Measurements from ENCODE around the gene CRIP1.

CRIP1 gene

DNA sequence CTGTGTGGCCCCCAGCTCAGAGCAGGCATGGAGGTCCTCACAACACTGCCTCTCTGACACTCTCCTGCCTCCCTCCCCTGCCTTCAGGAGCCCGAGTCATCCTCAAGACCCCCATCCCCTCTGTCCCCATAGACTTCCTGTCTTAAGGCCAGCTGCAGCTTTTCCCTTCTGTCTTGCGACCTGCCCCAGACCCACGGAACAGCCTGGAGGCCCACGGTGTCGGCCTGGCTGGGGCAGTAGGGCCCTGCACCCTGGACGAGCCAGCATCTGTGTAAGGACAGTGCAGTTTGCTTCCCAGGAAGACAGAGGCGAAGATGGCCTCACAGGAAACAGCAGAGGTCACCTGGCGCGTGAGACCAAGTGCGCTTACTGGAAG lies 14.0 kb downstream of the CRIP1 start:
- Histone ChIP-seq H3K27me3 (ENCODE audit: insufficient read depth, low read length, poor library complexity, severe bottlenecking) (no peaks in the 10 kb centered on the region), H3F3A (ENCODE audit: low read depth) (no peaks in the 10 kb centered on the region), H3K4me3 (ENCODE audit: low read length, poor library complexity, severe bottlenecking) (no peak overlapping the region), H3K9me3 (ENCODE audit: insufficient read depth, low read depth, low read length) (no peaks in the 10 kb centered on the region), H3K4me2 (ENCODE audit: low read depth, low read length, poor library complexity, severe bottlenecking) (no peak overlapping the region), H3K79me2 (ENCODE audit: insufficient read depth, low read length) (no peaks in the 10 kb centered on the region), H2AFZ (ENCODE audit: low read length) (no peak overlapping the region), H3K36me3 (ENCODE audit: insufficient read depth, low read length) (no peaks in the 10 kb centered on the region), H3K9me2 (replicated peaks; ENCODE audit: low read depth, low read length) (no peaks in the 10 kb centered on the region), H4K20me1 (ENCODE audit: insufficient read depth, low read length, poor library complexity, severe bottlenecking) (no peaks in the 10 kb centered on the region), H3K9ac (ENCODE audit: low read depth, low read length, poor library complexity, severe bottlenecking) (no peak overlapping the region), H3K4me1 (ENCODE audit: insufficient read depth, low read length, poor library complexity, severe bottlenecking) (no peaks in the 10 kb centered on the region)
- TF ChIP-seq EZH2phosphoT487 (IDR thresholded peaks at IDR 0.05; ENCODE audit: borderline replicate concordance) (no peak), CTCF (conservative IDR thresholded peaks at IDR 0.05; ENCODE audit: low read length) (no peak)

DNA sequence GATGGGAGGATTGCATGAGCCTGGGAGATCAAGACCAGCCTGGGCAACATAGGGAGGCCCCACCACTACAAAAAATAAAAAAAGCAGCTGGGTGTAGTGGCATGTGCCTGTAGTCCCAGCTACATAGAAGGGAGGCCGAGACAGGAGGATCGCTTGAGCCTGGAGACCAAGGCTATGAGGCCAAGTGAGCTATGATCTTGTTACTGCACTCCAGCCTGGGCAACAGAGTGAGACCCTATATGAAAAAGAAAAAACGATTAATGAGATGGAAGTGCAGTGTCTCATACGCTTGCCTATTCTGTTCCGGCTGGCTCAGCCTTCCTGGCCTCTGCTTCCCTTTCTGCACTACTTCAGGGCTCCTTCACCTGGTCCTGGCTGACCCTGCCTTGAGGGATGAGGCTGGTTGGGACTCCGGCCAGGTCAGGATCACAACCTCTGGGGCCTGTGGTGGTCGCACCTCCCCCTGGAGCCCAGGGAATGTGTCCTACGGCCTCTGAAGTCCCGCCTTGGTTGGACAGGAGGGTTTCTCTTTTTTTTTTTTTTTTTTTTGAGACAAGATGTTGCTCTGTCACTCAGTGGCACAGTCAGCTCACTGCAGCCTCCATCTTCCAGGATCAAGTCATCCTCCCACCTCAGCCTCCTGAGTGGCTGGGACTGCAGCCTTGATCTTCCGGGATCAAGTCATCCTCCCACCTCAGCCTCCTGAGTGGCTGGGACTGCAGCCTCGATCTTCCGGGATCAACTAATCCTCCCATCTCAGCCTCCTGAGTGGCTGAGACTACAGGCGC lies 15.0 kb downstream of the CRIP1 start:
- Histone ChIP-seq H3K4me1 (ENCODE audit: insufficient read depth, low read length, poor library complexity, severe bottlenecking) (no peaks in the 10 kb centered on the region), H3K9me3 (ENCODE audit: insufficient read depth, low read depth, low read length) (no peaks in the 10 kb centered on the region), H3K79me2 (ENCODE audit: insufficient read depth, low read length) (no peaks in the 10 kb centered on the region), H3K9ac (ENCODE audit: low read depth, low read length, poor library complexity, severe bottlenecking) (no peak overlapping the region), H2AFZ (ENCODE audit: low read length) (no peak overlapping the region), H3K27me3 (ENCODE audit: insufficient read depth, low read length, poor library complexity, severe bottlenecking) (no peaks in the 10 kb centered on the region), H3K36me3 (ENCODE audit: insufficient read depth, low read length) (no peaks in the 10 kb centered on the region), H3K9me2 (replicated peaks; ENCODE audit: low read depth, low read length) (no peaks in the 10 kb centered on the region), H4K20me1 (ENCODE audit: insufficient read depth, low read length, poor library complexity, severe bottlenecking) (no peaks in the 10 kb centered on the region), H3F3A (ENCODE audit: low read depth) (no peaks in the 10 kb centered on the region), H3K4me2 (ENCODE audit: low read depth, low read length, poor library complexity, severe bottlenecking) (no peak overlapping the region), H3K4me3 (ENCODE audit: low read length, poor library complexity, severe bottlenecking) (no peak overlapping the region)
- TF ChIP-seq CTCF (conservative IDR thresholded peaks at IDR 0.05; ENCODE audit: low read length) (no peak), EZH2phosphoT487 (IDR thresholded peaks at IDR 0.05; ENCODE audit: borderline replicate concordance) (no peak)

GRCh38 chr14:105502446-105503295 lies 16.0 kb downstream of the CRIP1 start:
- no peak overlapping the region for H3K4me2 ChIP-seq (ENCODE audit: low read depth, low read length, poor library complexity, severe bottlenecking)
- peaks cover 5% of the 10 kb centered on the region for H3K4me1 ChIP-seq (ENCODE audit: insufficient read depth, low read length, poor library complexity, severe bottlenecking)
- H3K9me2 ChIP-seq (replicated peaks; ENCODE audit: low read depth, low read length): no peaks in the 10 kb centered on the region
- H3K9me3 ChIP-seq (ENCODE audit: insufficient read depth, low read depth, low read length): no peaks in the 10 kb centered on the region
- no peaks in the 10 kb centered on the region for H3K36me3 ChIP-seq (ENCODE audit: insufficient read depth, low read length)
- no peaks in the 10 kb centered on the region for H3F3A ChIP-seq (ENCODE audit: low read depth)
- H3K27me3 ChIP-seq (ENCODE audit: insufficient read depth, low read length, poor library complexity, severe bottlenecking): no peaks in the 10 kb centered on the region
- no peak overlapping the region for H3K9ac ChIP-seq (ENCODE audit: low read depth, low read length, poor library complexity, severe bottlenecking)
- no peak overlapping the region for H2AFZ ChIP-seq (ENCODE audit: low read length)
- H4K20me1 ChIP-seq (ENCODE audit: insufficient read depth, low read length, poor library complexity, severe bottlenecking): no peaks in the 10 kb centered on the region
- H3K79me2 ChIP-seq (ENCODE audit: insufficient read depth, low read length): no peaks in the 10 kb centered on the region
- TF ChIP-seq CTCF (conservative IDR thresholded peaks at IDR 0.05; ENCODE audit: low read length) (no peak), EZH2phosphoT487 (IDR thresholded peaks at IDR 0.05; ENCODE audit: borderline replicate concordance) (no peak)
- no peak overlapping the region for H3K4me3 ChIP-seq (ENCODE audit: low read length, poor library complexity, severe bottlenecking)
